IPS DF 4.7 (cell line): ENCODE data around the gene CACNB4.
"Not testable (repeated sequence)": the region's sequence is repeated elsewhere in the genome, so short reads cannot be mapped to it uniquely, and the experiment has no call there.

Experiments used
- DNase-seq: peaks from one replicate; pipeline ENCODE4 v3.0.0-alpha.2; 2013; ENCODE audit warnings: low spot score; ENCODE audit errors: extremely low read depth

CACNB4 gene

GRCh38 chr2:151828143-151828889 lies 270.5 kb downstream of the CACNB4 start, which contains the start of gene ARL5A:
TSS of gene ARL5A (minus strand) at chr2:151828421. CDS start at chr2:151828176, 245 bp downstream.
- DNase-seq, result peak; percentile 66

- DNase-seq, result no peak
These were observed 271.2 kb downstream of the CACNB4 start for GRCh38 chr2:151827564-151828142.

GRCh38 chr2:151826737-151827157 lies 272.1 kb downstream of the CACNB4 start:
- DNase-seq, result no peak

GRCh38 chr2:151824886-151825285 lies 274.0 kb downstream of the CACNB4 start:
- DNase-seq, result no peak

GRCh38 chr2:151823651-151824050 lies 275.2 kb downstream of the CACNB4 start:
- no peak for DNase-seq

GRCh38 chr2:151819920-151820319 lies 278.9 kb downstream of the CACNB4 start:
- no peak for DNase-seq

- no peak for DNase-seq
These were observed 280.9 kb downstream of the CACNB4 start for GRCh38 chr2:151817929-151818328.

GRCh38 chr2:151816843-151817242 lies 282.0 kb downstream of the CACNB4 start:
- DNase-seq, result no peak

GRCh38 chr2:151815821-151816489 lies 282.9 kb downstream of the CACNB4 start:
- DNase-seq, result no peak

- no peak for DNase-seq
These were observed 288.4 kb downstream of the CACNB4 start for GRCh38 chr2:151810489-151810888.

GRCh38 chr2:151809073-151809383 lies 289.8 kb downstream of the CACNB4 start:
- no peak for DNase-seq

GRCh38 chr2:151808258-151809072 lies 290.4 kb downstream of the CACNB4 start:
- no peak for DNase-seq

- DNase-seq, result no peak
These were observed 292.9 kb downstream of the CACNB4 start for GRCh38 chr2:151805961-151806360.

GRCh38 chr2:151805343-151805742 lies 293.5 kb downstream of the CACNB4 start:
- no peak for DNase-seq

GRCh38 chr2:151803811-151804210 lies 295.0 kb downstream of the CACNB4 start:
- DNase-seq, result no peak

- no peak for DNase-seq
These were observed 296.5 kb downstream of the CACNB4 start for GRCh38 chr2:151802315-151802714.

GRCh38 chr2:151799886-151800292 lies 299.0 kb downstream of the CACNB4 start:
- no peak for DNase-seq

GRCh38 chr2:151796774-151797173 lies 302.1 kb downstream of the CACNB4 start:
- DNase-seq, result no peak

GRCh38 chr2:151795646-151796240 lies 303.1 kb downstream of the CACNB4 start:
- DNase-seq, result no peak

GRCh38 chr2:151794422-151794821 lies 304.4 kb downstream of the CACNB4 start:
- not testable (repeated sequence) for DNase-seq

GRCh38 chr2:151793123-151793522 lies 305.7 kb downstream of the CACNB4 start:
- no peak for DNase-seq
